HEK293 (cell line): Measurements from ENCODE around the gene CTBP2.

Experiments used
- CTCF ChIA-PET: fragments of 350-600 bp; formaldehyde crosslinking; extraction: SDS; loops from one replicate; lab custom pipeline; 2021; ENCODE audit warnings: antibody characterized with exemption; lab: Yijun Ruan, JAX
- POLR2A ChIA-PET: fragments of 300-600 bp; formaldehyde crosslinking; extraction: SDS; loops from one replicate; lab custom pipeline; 2020; ENCODE audit warnings: antibody characterized with exemption, inconsistent platforms; lab: Yijun Ruan, JAX
- H3K27ac ChIP-seq: fragments of 200-500 bp; sonication (Bioruptor generic); 2 replicates; pipeline ENCODE4 v1.5.1; 2014; ENCODE audit warnings: low read depth, low read length, control low read depth, inconsistent platforms; ENCODE audit errors: extremely low read depth
- H3K36me3 ChIP-seq, 2 experiments: fragments of 200-500 bp in 1 of 2; sonication (Bioruptor generic) in 1 of 2; 1 replicate in 1 of 2; 2 replicates in 1 of 2; pipeline ENCODE4 v1.5.1; 2014 to 2017; ENCODE audit warnings: inconsistent platforms in 2 of 2, low read length in 2 of 2; ENCODE audit not compliant: control insufficient read depth in 2 of 2, insufficient read depth in 1 of 2
- H3K4me1 ChIP-seq: fragments of 200-500 bp; sonication (Bioruptor generic); 2 replicates; pipeline ENCODE4 v1.5.1; 2014; ENCODE audit warnings: mild to moderate bottlenecking, low read length, inconsistent platforms; ENCODE audit not compliant: control insufficient read depth, insufficient read depth
- H3K4me3 ChIP-seq: 2 replicates; pipeline ENCODE4 v1.5.1; 2011; ENCODE audit warnings: low read depth, mild to moderate bottlenecking, control low read depth, low read length, moderate library complexity
- H3K9me3 ChIP-seq: fragments of 200-500 bp; sonication (Bioruptor generic); 2 replicates; pipeline ENCODE4 v1.5.1; 2014; ENCODE audit warnings: low read depth, low read length, inconsistent platforms; ENCODE audit not compliant: control insufficient read depth, insufficient read depth
- GLIS2 ChIP-seq: fragments of 450-650 bp; formaldehyde crosslinking; IDR thresholded peaks from 2 replicates; pipeline ENCODE4 v1.5.1; 2016; ENCODE audit warnings: missing biosample characterization, missing genetic modification characterization
- HOXA7 ChIP-seq: sonication (generic); formaldehyde crosslinking; IDR thresholded peaks from 2 replicates; pipeline ENCODE4 v1.8.1; 2022; ENCODE audit warnings: missing genetic modification reagents, borderline replicate concordance
- IKZF3 ChIP-seq: fragments of 450-650 bp; IDR thresholded peaks from 2 replicates; pipeline ENCODE4 v1.5.0; 2018; ENCODE audit warnings: missing biosample characterization, mild to moderate bottlenecking, missing genetic modification characterization, moderate library complexity
- KLF7 ChIP-seq: fragments of 450-650 bp; formaldehyde crosslinking; IDR thresholded peaks from 2 replicates; pipeline ENCODE4 v1.5.1; 2016; ENCODE audit warnings: missing biosample characterization, missing genetic modification characterization, borderline replicate concordance
- MZF1 ChIP-seq: fragments of 450-650 bp; formaldehyde crosslinking; IDR thresholded peaks from 2 replicates; pipeline ENCODE4 v1.5.1; 2017; ENCODE audit warnings: missing biosample characterization, missing genetic modification characterization, borderline replicate concordance
- OSR2 ChIP-seq: fragments of 450-650 bp; formaldehyde crosslinking; IDR thresholded peaks from 2 replicates; pipeline ENCODE4 v1.5.1; 2016; ENCODE audit warnings: missing biosample characterization, missing genetic modification characterization
- PRDM4 ChIP-seq: fragments of 450-650 bp; formaldehyde crosslinking; IDR thresholded peaks from 2 replicates; pipeline ENCODE4 v1.5.1; 2017; ENCODE audit warnings: missing biosample characterization, missing genetic modification characterization
- ZBTB1 ChIP-seq: fragments of 450-650 bp; formaldehyde crosslinking; IDR thresholded peaks from 2 replicates; pipeline ENCODE4 v1.5.1; 2016; ENCODE audit warnings: missing biosample characterization, missing genetic modification characterization
- ZBTB20 ChIP-seq: fragments of 450-650 bp; formaldehyde crosslinking; IDR thresholded peaks from 2 replicates; pipeline ENCODE4 v1.5.1; 2016; ENCODE audit warnings: missing biosample characterization, missing genetic modification characterization
- ZBTB26 ChIP-seq: fragments of 450-650 bp; formaldehyde crosslinking; optimal IDR thresholded peaks from 2 replicates; pipeline ENCODE3; 2016; ENCODE audit warnings: missing biosample characterization, mild to moderate bottlenecking, missing genetic modification characterization
- ZBTB7A ChIP-seq: fragments of 450-650 bp; formaldehyde crosslinking; IDR thresholded peaks from 2 replicates; pipeline ENCODE4 v1.5.1; 2016; ENCODE audit warnings: low read depth, missing biosample characterization, missing genetic modification characterization
- ZFP69B ChIP-seq: fragments of 450-650 bp; formaldehyde crosslinking; IDR thresholded peaks from 2 replicates; pipeline ENCODE4 v1.5.1; 2016; ENCODE audit warnings: missing biosample characterization, missing genetic modification characterization
- ZIC2 ChIP-seq: fragments of 450-650 bp; formaldehyde crosslinking; IDR thresholded peaks from 2 replicates; pipeline ENCODE4 v1.5.1; 2016; ENCODE audit warnings: missing biosample characterization, missing genetic modification characterization
- ZNF10 ChIP-seq: fragments of 450-650 bp; formaldehyde crosslinking; IDR thresholded peaks from 2 replicates; pipeline ENCODE4 v1.5.1; 2017; ENCODE audit warnings: missing biosample characterization, missing genetic modification characterization
- ZNF112 ChIP-seq: fragments of 450-650 bp; formaldehyde crosslinking; IDR thresholded peaks from 2 replicates; pipeline ENCODE4 v1.5.0; 2017; ENCODE audit warnings: missing biosample characterization, missing genetic modification characterization
- ZNF148 ChIP-seq: fragments of 450-650 bp; formaldehyde crosslinking; IDR thresholded peaks from 2 replicates; pipeline ENCODE4 v1.5.0; 2017; ENCODE audit warnings: missing biosample characterization, missing genetic modification characterization, borderline replicate concordance
- ZNF266 ChIP-seq: fragments of 450-650 bp; formaldehyde crosslinking; IDR thresholded peaks from 2 replicates; pipeline ENCODE4 v1.5.1; 2016; ENCODE audit warnings: missing biosample characterization, missing genetic modification characterization, low read depth
- ZNF362 ChIP-seq: fragments of 450-650 bp; formaldehyde crosslinking; IDR thresholded peaks from 2 replicates; pipeline ENCODE4 v1.5.1; 2016; ENCODE audit warnings: missing biosample characterization, missing genetic modification characterization
- ZNF366 ChIP-seq: fragments of 450-650 bp; formaldehyde crosslinking; conservative IDR thresholded peaks from 2 replicates; pipeline ENCODE4 v1.5.1; 2016; ENCODE audit warnings: missing biosample characterization, missing genetic modification characterization
- ZNF433 ChIP-seq: fragments of 450-650 bp; formaldehyde crosslinking; IDR thresholded peaks from 2 replicates; pipeline ENCODE4 v1.5.1; 2016; ENCODE audit warnings: missing biosample characterization, missing genetic modification characterization, low read depth
- ZNF548 ChIP-seq: fragments of 450-650 bp; formaldehyde crosslinking; IDR thresholded peaks from 2 replicates; pipeline ENCODE4 v1.5.1; 2016; ENCODE audit warnings: missing biosample characterization, missing genetic modification characterization
- ZNF560 ChIP-seq: fragments of 450-650 bp; formaldehyde crosslinking; IDR thresholded peaks from 2 replicates; pipeline ENCODE4 v1.5.1; 2017; ENCODE audit warnings: missing biosample characterization, missing genetic modification characterization, borderline replicate concordance
- ZNF561 ChIP-seq: fragments of 450-650 bp; IDR thresholded peaks from 2 replicates; pipeline ENCODE4 v1.5.1; 2018; ENCODE audit warnings: missing biosample characterization, missing genetic modification characterization, borderline replicate concordance
- ZNF571 ChIP-seq: fragments of 450-650 bp; formaldehyde crosslinking; IDR thresholded peaks from 2 replicates; pipeline ENCODE4 v1.5.0; 2017; ENCODE audit warnings: missing biosample characterization, missing genetic modification characterization
- ZNF677 ChIP-seq: fragments of 450-650 bp; IDR thresholded peaks from 2 replicates; pipeline ENCODE4 v1.5.0; 2018; ENCODE audit warnings: missing biosample characterization, mild to moderate bottlenecking, missing genetic modification characterization, moderate library complexity
- ZNF701 ChIP-seq: fragments of 450-650 bp; formaldehyde crosslinking; IDR thresholded peaks from 2 replicates; pipeline ENCODE4 v1.5.1; 2016; ENCODE audit warnings: missing biosample characterization, missing genetic modification characterization
- ZNF704 ChIP-seq: fragments of 450-650 bp; formaldehyde crosslinking; IDR thresholded peaks from 2 replicates; pipeline ENCODE4 v1.5.1; 2016; ENCODE audit warnings: missing biosample characterization, missing genetic modification characterization
- ZNF76 ChIP-seq: fragments of 450-650 bp; formaldehyde crosslinking; IDR thresholded peaks from 2 replicates; pipeline ENCODE4; 2016; ENCODE audit warnings: low read depth, missing biosample characterization, missing genetic modification characterization, borderline replicate concordance
- ZNF837 ChIP-seq: fragments of 450-650 bp; formaldehyde crosslinking; IDR thresholded peaks from 2 replicates; pipeline ENCODE4 v1.5.1; 2016; ENCODE audit warnings: missing biosample characterization, missing genetic modification characterization

Gene CTBP2

GRCh38 chr10:125160856-125161706 is 718 bp upstream of the CTBP2 start (continued):
- TF ChIP-seq ZIC2 (tag by site-specific recombination) (peak; percentile 39), MZF1 (no peak)

GRCh38 chr10:125159486-125159931 is 854 bp downstream of the CTBP2 start:
- Histone ChIP-seq H3K4me3 (peak overlapping the region; percentile 82), H3K4me1 (peaks cover 30% of the 10 kb centered on the region)
- peak; percentile 51 for TF ChIP-seq ZBTB26 (tag by site-specific recombination)
- no peak for TF ChIP-seq ZNF677 (tag by site-specific recombination)
- TF ChIP-seq ZBTB7A (tag by site-specific recombination) = no peak
- TF ChIP-seq ZNF366 (tag by site-specific recombination) = no peak
- no peak for TF ChIP-seq PRDM4 (tag by site-specific recombination)
- no peak for TF ChIP-seq ZNF571 (tag by site-specific recombination)
- peak; percentile 43; the same call in 1 of the 2 replicates for TF ChIP-seq ZNF76 (tag by site-specific recombination)
- TF ChIP-seq GLIS2 (tag by site-specific recombination) = peak; percentile 63
- no peak for TF ChIP-seq ZBTB1 (tag by site-specific recombination)
- TF ChIP-seq ZNF10 (tag by site-specific recombination) = no peak
- TF ChIP-seq ZNF433 (tag by site-specific recombination) = no peak
- TF ChIP-seq ZNF362 (tag by site-specific recombination) = no peak
- no peak for TF ChIP-seq ZNF266 (tag by site-specific recombination)
- no peak for TF ChIP-seq KLF7 (tag by site-specific recombination)
- no peak for TF ChIP-seq HOXA7 (CRISPR knock-in tag)
- peak; percentile 9; the same call in 1 of the 2 replicates for TF ChIP-seq ZBTB20 (tag by site-specific recombination)
- no peak for TF ChIP-seq ZNF560 (tag by site-specific recombination)
- no peak for TF ChIP-seq ZNF112
- TF ChIP-seq OSR2 = no peak
- TF ChIP-seq ZFP69B (tag by site-specific recombination) = no peak
- 0 out of 2 replicates have a peak, but pooled peaks have one; percentile 22 for TF ChIP-seq ZNF561 (tag by site-specific recombination)
- no peak for TF ChIP-seq IKZF3 (tag by site-specific recombination)
- no peak for TF ChIP-seq ZNF148 (tag by site-specific recombination)
- no peak for TF ChIP-seq ZNF837
- no peak for TF ChIP-seq ZNF701
- TF ChIP-seq ZNF548 (tag by site-specific recombination) = no peak
- TF ChIP-seq ZNF704 = no peak

More at GRCh38 chr10:125159486-125159931, 854 bp downstream of the CTBP2 start:
- ChIA-PET POLR2A (no interaction called here), CTCF (no interaction called here)
- peak overlapping the region; percentile 98 for H3K27ac ChIP-seq
- no peaks in the 10 kb centered on the region for H3K9me3 ChIP-seq
- no peaks in the 10 kb centered on the region for H3K36me3 ChIP-seq
